Stimulated activated naive CD8-positive, alpha-beta T cell treated with anti-CD3 and anti-CD28 coated beads, Interleukin-15, Interleukin-2, amounts not matched to agents 100 U/mL and 50 U/mL, for 24 hours (primary cell): ENCODE measurements around the gene CELF2.

Source experiments
- ATAC-seq: fragments of 150-1000 bp; cut with Tn5 transposase; one replicate; pipeline ENCODE4 v1.10.0; 2021
- DNase-seq: peaks from one replicate; pipeline ENCODE4 v3.0.0; 2021

Gene CELF2

DNA sequence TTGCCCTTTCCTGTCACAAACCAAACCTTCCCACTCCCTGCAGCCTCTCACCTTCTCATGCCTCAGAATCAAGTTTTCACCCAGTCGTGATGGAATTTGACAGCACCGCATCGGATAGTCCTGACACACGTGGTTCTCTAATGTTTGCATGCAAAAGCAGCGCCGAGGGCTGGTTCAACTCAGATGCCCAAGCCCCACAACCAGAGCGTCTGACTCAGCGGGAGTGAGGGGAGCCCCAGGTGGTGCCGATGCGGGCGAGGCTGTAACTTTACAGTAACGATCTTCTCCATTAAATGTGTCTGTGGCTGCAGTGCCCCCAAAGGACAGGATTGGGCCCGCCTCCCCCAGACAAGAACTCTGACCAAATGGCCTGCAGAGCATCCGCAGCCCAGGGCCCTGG is 284.5 kb downstream of the CELF2 start:
- ATAC-seq (no peak), DNase-seq (no peak)

DNA sequence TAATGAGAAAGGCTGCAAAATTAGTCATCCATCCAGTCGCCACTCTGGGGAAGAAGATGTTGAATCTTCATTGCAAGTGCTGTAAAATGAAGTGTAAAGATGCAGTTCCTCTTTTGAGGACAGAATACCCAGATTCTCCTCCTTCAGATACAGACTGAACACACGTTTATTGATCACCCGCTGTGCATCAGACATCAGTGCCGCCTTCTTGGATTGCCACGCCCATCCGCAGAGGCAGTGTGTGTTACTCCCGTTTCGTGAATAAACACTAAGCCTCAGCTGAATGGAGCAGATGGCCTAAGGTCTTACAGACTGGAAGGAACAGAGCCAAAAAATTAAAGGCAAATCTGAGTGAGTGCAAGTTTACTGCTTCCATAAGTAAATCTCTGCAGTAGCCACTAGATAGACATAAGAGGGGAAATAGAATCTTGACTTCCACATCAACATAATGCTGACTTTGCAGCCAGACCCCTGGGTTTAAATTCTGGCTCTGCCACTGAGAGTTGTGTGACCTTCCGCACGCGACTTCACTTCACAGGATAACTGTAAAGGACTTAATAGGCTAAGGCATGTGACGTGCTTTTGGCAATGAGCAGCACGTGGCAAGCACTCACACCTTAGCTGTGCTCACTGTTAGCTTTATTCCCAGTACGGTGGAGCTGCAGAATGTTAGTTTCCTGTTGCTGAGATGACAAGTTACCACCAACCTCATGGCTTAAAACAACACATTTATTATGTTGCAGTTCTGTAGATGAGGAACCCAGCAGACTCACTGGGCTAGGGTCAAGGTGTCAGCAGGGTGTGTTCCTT is 285.9 kb downstream of the CELF2 start:
- ATAC-seq: no peak
- no peak for DNase-seq

DNA sequence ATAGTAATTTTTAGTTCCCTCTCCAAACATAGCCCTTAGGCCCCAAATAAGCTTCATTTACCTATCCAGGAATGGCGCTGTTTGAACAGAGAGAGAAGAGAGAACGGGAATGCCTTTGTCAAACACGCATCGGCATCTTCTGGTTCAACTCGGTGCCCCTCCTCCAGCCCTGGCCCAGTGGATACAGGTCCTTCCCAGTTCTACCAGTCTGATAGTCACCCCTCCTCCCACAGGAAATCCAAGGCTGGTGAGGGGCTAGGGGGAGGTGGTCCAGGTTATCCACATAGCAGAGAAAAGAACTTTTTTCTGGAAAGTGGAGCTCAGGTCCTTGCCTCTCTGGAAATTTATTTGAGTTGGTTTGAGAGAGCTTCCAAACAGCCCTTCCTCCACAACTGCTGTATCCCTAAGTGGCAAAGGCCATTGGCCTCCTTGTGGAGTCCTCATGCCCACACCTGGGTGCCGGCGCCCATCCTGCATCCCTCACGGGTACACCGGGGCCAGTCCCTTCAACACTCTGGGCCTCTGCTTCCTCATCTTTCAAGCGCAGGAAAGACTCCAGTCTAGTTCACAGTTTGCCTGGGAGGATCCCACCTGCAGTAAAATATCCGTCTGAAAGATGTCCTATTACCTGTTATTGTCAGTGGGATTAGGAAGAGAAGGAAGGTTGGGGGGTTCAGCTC is 287.4 kb downstream of the CELF2 start:
- DNase-seq: no peak
- ATAC-seq: no peak

DNA sequence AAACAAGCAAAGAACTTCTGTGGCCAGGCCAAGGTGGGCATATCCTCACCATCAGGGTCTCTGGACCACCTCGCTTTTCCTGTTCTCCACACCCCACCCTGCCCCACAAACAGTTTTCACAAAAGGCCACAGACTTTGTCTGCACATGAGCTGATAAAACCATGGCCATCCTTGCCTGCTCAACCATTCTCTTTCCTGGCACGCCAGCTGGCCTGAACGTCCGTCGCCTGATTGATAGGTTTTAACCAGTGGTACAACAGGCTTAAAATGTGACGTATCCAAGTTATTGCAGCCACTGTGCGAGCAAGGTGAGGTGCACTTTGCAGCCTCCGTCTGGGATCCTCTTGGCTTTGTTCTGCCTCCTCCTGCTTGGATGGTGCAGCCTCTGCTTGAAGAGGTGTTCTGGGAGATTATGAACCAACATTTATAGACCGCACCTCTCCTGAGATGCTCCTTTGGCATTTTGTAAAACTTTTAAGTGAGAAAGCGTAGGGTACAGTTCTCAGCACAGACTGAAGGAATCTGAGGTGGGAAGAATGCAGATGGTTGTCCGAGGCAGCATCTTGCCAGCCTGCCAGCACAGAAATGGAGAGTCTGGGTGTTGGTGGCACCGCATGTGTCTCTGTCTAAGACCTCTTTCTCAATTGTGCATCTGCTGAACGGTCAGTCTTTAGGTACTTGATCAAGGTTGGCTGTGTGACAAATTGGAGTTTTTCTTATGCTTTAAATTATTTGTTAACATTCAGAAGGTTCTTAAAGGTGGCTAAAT is 288.3 kb downstream of the CELF2 start:
- DNase-seq (no peak), ATAC-seq (no peak)

DNA sequence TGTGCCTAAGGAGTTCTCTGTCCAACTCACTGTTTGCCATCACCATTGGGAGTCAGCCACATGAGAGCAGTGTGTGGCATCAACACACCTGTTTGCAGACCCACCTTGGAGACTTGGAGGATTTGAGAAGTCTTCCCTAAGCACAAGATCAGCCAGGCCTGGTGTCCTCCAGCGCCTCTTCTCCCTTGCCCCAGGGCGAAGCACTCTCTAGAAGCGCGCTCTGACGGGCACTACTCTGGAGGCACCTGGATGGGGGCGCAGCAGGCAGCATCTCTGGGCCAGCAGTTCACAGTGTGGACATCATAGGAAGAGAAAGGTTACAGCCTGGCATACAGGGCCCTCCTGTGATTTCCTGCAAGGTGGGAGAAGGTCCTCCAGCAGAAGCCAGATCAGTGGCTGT is 289.3 kb downstream of the CELF2 start:
- no peak for DNase-seq
- ATAC-seq: no peak

DNA sequence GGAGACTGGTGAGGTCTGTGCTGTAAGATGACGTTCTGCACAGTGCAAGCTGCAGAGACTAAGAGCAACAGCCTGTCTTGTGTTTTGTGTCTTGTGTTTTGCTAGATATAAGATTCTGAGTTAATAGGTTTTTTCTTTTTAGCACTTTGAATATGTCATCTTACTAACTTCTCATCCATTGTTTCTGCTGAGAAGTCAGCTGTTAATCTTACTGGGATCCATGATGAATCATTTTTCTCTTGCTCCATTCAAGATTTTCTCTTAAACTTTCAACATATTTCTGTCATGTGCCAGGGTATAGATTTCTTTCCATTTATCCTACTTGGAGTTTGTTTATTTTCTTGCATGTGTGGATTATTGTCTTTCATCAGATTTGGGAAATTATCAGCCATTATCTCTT is 290.3 kb downstream of the CELF2 start:
- ATAC-seq (no peak), DNase-seq (no peak)

DNA sequence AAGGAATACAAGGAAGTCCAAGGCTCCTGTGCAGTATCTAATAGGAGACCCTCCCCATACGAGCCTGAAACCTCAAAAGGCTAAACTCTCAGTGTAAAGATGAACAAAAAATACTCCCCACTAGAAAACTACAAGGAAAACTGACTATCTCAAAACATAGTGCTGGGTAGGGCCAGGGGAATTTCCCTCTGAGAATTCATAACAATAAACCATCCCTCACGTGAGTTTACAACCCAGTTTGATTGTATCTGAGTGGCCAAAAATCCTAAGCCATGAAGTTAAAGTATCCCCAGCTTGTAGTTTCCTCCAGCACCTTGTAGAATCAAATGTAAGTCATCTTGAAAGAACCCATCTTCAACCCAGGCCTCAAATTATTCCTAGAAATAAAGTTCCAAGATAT is 293.4 kb downstream of the CELF2 start:
- ATAC-seq (no peak), DNase-seq (no peak)

DNA sequence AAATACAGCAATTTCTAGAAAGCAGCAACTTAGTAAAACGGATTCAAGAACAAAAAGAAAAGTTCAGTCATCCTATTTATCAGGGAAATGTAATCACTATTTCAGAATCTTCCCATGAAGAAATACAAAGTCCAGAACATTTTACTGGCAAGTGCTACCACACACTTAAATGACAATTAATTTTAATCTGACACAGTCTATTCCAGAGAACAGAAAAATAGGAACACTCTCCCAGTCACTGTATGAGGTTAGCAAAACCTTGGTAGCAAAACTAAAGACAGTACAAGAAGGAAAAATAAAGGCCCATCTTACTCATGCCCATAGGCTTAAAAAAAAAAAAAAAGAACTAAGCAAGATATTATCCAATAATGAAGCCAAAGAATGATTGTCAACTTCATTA is 295.8 kb downstream of the CELF2 start:
- no peak for ATAC-seq
- DNase-seq: no peak

DNA sequence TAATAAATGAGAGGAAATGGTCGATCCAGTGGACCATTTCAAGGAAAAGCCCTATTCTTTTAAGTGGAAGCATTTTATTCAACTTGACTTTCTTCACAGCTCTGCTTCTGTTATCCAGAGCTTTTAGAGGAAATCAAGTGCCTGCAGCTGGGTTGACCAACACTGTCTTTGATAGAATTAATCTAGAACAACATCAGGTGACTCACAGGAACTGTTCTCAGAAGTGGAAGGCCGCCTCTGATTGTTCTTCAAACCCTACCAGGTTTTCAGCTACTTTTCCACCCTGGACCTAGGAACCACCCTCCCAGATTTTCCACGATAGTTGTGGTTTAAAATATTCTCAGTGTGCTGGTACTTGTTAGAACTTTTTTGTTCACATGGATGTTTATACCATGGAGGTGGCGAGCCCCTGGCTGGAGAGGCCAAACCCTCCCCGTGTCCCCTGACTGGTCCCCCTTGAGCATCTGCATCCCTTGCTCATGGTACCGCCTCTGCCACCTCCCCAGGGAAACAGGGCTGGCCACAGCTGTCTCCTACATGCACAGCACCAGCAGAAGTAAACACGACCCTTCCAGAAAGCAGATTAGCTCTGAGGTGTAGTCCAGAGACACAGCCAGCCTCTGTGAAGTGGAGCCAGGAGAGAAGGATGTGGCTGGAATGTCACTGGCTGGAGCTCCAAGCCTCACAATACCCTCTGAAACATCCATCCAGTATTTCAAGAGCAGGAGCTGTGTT is 300.4 kb downstream of the CELF2 start:
- ATAC-seq: no peak
- DNase-seq: no peak

DNA sequence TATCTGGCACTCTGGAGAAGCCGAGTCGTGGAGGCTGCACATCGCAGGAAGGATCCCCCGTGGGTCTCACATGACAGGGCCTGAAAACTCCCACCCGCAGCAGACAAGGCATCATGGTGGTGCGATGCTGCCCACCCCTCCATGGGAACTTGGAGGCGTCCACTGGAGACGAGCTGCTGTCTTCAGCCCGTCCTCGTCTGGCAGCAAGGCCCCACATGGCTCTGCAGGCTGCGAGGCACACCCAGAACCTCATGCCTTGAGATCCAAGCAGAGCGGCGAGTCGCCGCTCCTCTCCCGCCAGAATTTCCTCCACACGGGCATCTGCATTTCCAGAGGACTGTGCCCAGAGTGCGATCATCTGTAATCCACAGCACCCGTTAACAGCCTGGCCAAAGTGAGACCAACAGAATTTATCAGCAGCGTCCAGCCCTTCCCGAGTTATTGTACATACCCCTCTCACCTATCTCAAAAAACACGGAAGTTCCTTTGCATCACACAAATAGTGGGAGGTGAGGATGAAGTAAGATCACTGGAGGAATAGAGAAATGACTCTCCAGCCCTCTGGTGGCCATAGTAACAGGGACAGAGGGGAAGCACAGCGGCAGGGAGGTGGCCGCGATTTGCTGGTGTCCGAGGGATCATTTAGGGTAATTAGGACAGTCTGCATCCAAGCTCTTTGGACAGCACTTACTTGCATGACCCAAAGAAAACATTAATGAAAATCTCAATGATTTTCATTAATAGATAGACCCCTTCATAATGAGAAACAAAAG is 301.3 kb downstream of the CELF2 start:
- no peak for ATAC-seq
- DNase-seq: no peak

DNA sequence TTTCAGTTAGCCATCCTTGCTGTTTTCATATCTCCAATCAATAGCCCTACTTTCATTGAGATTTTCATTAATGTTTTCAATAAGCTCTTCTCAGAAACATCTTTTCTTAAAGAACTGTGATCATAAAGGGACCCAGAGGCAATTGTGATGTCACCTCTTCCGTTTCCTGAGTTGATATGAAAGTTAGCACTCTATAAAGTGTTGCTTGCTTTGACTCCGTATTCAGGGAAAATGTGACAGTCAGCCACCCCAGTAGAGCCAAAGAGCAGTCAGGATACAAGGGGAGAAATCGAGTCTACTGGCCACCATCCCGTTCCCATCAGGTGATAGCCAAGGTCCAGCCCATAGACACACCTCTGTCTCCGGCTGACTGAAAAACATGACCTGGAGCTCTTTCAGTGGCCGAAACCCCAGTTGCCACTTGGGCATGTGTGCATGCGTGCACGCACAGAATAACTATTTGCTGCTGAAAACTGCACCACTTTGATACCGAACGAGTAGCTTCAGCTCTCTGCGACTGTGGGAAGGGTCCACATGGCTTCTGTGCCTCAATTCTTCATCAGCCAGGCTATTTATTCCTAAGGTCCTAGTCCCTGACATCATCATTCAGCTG is 302.4 kb downstream of the CELF2 start:
- DNase-seq (no peak), ATAC-seq (no peak)

DNA sequence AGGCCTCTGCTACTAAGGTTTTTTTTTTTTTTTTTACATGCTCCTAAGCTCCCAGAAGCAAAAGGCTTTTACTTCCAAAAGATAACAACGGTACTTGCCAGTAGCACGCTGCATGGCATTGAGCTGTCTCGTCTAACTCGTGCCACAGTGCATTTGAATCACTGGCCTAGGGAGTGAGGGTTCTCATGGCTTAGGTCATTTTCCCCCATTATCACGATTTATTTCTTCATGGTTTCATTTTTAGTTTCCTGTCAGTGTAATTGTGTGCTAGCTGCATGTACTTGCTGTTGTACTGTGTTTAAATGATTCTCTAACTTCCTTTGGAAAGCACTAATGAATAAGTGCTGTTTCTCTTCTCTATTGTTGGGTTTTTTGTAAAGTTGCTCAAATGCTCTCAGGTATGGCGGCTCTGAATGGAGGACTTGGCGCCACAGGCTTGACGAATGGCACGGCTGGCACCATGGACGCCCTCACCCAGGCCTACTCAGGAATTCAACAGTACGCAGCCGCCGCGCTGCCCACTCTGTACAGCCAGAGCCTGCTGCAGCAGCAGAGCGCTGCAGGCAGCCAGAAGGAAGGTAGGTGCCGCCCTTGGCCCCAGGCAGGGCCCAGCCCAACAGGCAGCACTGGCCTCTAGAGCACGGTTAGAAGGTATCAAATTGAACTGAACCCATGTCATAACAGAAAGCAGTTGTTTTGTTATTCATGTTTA is 303.3 kb downstream of the CELF2 start:
- DNase-seq (no peak), ATAC-seq (no peak)

DNA sequence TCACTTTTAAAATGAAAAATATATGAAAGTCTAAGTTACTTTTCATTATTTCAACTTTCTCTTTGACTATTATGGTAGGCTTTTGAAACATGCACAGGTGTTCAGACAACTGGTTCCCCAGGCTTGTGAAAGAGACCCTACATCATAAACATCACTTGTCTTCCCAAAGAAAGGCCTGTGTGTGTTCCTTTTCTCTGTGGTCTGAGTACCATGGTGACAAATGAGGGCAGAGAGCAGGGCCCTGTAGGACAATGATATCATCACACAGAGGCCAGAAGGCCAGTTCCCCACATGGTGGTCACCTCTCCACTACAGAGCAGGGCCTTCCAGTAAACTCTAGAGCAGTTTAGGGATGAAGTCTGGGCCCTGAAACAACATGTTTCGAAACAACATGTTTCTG is 305.0 kb downstream of the CELF2 start:
- no peak for DNase-seq

DNA sequence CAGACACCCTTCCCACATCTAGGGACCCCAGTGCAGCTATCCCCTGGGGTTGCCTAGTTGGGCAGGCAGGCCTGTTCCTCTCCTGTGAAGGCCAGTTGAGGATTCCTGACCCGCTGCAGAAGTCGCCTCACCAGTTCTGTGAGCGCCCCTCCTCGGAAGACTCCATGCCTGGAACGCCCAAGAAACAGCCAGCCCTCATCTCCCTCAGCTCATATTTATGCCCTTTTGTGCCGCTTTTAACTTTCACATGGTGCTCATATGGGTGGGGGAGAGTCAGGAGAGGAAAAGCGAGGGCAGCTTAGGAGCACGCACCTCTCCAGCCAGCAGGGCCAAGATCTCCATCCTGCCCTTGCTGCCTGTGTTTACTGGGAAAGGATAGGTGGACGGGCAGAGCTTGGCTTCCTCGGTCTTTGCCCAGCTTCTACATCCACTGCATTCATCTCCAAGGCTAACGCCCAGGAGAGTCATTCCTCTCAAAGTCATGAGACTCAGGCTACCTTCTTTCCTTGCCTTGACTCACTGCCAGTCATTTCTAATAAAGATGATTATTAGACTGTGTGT is 307.2 kb downstream of the CELF2 start:
- DNase-seq (no peak), ATAC-seq (no peak)

More for the DNA sequence above, 305.0 kb downstream of the CELF2 start:
- no peak for ATAC-seq

DNA sequence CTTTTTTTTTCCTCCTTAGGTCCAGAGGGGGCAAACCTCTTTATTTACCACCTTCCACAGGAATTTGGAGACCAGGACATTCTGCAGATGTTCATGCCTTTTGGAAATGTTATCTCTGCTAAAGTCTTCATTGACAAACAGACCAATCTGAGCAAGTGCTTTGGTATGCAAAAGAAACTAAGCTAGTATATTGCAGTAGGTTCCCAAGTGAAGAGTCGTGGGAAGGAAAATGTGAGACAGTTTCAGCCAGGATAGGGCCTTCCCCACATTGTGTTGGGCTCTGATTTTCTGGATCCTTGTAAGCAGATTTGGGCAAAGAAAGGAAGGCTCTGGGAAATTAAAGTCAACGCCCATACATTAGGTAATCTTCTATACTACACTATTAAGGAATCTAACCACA is 308.1 kb downstream of the CELF2 start:
- ATAC-seq: no peak
- DNase-seq: no peak

DNA sequence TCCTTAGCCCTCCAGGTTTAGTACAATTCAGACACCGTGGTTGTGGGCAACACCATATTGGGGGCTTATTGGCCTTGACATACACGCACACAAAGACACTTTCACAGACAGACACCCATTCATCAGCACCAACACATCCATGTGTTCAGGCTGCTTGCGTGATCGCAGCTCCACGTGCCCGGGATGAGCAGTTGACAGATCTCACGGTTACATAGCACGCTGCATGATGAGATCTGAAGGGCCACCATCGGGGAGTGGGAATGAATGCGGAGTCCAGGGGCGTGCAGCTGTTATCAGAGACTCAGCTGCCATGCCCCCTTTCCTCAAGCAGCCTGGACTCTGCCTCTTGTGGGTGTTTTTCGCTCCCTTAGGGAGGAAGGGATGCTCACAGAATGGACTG is 308.6 kb downstream of the CELF2 start:
- DNase-seq: no peak
- no peak for ATAC-seq

DNA sequence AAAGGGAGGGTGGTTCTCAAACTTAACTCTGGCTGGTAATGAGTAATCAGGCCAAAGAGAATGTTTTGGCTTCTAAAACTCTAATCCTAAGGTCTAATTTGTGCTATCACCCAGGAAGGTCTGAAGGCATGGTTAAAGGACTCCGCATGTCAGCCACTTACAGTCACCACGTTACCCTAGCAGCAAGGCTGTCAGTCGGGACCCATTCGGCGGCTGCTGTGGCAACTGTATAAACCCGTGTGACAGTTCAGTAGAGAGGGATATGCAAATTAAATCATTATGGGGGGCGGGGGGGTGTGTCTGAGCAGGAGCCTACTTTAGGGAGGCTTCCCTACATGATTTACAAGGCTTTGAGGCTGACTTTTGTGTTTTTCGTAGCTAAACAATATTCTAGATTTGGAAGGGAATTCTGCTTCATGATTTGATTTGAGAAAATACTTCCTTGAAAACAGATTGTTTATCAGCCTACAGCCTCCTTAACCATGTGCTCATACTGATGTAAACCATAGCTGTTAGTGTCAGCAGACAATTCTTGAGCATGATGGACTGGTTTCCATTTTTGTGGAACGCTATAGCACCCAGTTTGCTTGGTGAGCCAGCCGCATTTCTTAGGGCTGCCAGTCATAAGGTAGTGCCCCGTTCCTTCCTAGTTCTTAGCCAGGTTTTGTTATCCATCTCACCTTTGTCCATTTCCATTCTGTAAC is 309.4 kb downstream of the CELF2 start:
- no peak for ATAC-seq
- no peak for DNase-seq

DNA sequence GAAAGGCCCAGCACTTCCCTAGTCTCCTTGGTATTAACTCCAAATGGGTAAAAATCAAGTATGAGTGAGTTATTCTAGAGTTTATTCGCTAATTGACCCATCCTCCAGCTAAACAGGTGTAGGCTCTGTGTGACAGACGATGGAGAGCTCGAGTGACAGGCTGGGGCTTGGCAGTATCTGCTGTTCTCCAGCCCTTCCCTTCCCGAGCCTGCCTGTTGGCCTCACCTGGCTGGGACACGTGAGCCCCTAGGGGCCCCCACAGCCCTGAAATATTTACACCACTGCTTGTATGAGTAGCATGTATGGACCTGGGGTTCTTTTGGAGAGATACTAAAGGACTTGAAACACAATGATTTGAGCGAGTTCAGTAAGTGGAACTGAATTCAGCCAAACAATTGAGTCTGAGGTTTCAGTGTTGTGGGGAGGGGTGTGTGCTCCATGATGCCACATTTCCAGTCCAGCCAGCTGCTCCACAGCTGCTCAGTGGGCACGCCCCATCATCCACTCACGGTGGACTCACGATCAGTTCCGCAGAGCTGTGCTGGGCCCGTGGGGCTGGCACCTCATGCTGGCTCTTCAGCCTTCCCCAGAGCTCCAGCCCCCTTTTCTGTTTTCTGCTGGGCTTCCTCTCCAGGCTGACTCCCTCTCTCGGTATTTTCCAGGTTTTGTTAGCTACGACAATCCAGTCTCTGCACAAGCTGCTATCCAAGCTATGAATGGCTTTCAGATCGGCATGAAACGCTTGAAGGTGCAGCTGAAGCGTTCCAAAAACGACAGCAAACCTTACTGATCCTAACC is 310.8 kb downstream of the CELF2 start:
- DNase-seq (no peak), ATAC-seq (peak; percentile 38)
